ENCODE measurements around the gene SSBP1.
"Not testable (repeated sequence)": the region's sequence is repeated elsewhere in the genome, so short reads cannot be mapped to it uniquely, and the experiment has no call there.

SSBP1 gene, protein sequence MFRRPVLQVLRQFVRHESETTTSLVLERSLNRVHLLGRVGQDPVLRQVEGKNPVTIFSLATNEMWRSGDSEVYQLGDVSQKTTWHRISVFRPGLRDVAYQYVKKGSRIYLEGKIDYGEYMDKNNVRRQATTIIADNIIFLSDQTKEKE

DNA sequence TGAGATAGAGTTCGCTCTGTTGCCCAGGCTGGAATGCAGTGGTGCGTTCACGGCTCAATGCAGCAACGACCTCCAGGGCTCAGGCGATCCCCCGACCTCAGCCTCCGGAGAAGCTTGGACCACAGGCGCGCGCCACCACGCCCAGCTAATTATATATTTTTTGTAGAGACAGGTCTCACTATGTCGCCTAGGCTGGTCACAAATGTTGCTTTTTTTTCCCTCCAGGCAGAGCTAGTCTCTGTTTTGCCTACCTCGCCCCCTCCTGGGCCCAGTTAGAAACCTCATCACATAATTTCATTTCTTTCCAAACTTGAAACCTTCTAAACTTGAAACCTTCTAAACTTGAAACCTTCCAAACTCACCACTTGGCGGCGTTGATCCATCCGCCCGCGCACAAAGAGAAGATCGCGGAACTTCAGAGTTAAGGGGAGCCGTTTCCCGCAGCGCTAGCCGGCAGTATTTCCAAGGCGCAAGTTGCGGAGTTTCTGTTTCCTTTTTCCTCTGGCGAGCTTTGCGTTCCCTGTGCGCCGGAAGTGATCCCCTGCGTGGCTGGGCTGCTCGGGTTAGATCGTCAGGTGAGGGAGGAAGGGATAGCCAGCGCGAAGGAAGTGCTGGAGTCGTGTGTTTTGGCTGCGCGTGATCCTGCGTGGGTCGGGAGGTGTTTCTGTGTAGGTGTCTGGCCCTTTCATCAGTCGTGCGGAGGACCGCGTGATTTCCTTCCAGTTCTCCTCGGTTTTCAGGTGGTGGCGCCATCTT lies at the start of gene SSBP1:
Gene SSBP1, plus strand, starts transcription at position 523 of the 756 bp plus-strand sequence. CDS start 809 bp downstream, outside the sequence.
- DNase-seq (ENCODE audit: low read depth), result peak; percentile 87

DNA sequence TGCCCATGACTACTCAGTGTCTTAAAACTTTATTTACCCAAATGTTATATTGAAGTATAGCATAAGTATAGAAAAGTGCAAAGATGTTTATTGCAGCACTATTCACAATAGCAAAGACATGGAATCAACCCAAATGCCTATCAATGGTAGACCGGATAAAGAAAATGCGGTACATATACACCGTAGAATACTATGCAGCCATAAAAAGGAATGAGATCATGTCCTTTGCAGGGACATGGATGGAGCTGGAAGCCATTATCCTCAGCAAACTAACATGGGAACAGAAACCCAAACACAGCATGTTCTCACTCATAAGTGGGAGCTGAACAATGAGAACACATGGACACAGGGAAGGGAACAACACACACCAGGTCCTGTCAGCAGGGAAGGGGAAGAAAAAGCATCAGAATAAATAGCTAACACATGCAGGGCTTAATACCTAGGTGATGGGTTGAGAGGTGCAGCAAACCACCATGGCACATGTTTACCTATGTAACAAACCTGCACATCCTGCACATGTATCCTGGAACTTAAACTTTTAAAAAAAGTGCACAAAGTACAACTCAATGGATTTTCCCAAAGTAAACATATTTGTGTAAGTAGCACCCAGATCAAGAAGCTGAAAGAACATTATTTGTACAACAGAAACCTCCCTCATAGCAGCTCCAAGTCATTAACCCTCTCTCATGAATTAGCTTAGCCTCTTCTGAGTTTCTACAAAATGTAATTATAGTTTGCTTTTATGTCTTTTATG lies 48.9 kb upstream of the SSBP1 start:
- DNase-seq (ENCODE audit: low read depth), result not testable (repeated sequence)

DNA sequence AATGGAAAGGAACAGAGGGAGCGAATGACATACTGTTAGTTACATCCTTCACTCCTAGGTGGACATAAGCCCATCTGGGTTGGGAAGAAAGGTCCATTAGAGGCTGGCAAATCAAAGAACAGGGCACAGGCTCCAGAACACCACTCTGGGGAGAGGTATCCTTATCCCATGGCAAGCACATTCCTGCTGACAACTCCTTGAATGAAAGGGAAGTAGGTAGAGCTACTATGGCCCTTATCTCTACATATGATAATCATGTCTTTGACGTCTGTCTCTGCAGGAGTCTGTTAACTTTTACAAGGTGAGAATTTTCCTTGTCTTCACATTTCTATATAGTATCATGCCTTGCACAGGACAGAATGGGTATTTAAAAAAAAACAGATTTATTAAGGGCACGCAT lies 46.6 kb upstream of the SSBP1 start:
- no peak for DNase-seq (ENCODE audit: low read depth)

DNA sequence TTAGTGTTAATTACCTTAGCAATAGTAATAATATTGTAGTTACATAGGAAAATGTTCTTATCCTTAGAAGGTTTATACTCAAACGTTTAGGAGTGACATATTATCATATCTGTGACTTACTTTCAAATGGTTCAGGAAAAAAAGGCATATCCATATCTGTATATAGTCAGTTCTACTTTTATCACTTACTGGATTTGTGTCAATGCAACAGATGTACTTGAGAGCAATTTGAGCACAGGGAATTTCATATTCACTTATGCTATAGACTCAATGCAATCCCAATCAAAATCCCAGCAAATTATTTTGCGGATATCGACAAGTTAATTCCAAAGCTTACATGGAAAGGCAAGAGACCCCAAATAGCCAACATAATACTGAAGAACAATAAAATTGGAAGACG lies 46.2 kb upstream of the SSBP1 start:
- no peak for DNase-seq (ENCODE audit: low read depth)

DNA sequence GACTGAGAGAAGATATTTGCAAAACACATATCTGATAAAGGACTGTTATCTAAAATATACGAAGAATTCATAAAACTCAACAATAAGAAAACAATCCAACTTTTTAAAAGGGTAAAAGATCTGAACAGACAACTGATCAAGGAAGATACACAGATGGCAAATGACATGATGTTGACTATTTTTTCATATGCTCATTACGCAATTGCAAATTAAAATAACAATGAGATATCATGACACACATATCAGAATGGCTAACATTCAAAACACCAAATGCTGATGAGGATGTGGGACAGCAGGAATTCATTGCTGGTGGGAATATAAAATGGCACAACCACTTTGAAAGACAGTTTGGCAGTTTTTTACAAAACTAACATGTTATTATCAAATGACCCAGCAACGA lies 45.1 kb upstream of the SSBP1 start:
- no peak for DNase-seq (ENCODE audit: low read depth)

DNA sequence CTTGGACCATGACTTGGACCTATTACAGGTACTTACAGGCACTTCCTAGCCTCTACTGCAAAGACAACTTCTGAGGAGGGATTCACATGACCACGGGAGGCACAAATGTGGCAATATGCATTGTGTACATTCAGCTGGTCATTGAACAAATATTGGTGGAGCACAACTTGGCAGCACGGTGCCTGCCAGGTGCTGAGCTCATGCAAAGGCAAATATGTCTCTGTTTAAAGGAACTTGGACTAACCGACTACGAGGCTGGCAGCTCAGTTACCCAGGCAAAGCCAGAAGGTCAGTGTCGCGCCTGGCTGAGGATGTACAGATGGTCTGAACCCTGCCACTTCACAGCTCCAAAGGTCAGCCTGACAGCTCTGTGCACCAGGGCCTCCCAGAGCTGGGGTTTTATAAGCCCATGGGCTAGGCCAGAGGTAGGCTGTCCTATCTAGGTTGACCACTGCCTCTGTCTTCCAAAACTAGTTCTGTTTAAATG lies 42.3 kb upstream of the SSBP1 start:
- DNase-seq (ENCODE audit: low read depth), result no peak

DNA sequence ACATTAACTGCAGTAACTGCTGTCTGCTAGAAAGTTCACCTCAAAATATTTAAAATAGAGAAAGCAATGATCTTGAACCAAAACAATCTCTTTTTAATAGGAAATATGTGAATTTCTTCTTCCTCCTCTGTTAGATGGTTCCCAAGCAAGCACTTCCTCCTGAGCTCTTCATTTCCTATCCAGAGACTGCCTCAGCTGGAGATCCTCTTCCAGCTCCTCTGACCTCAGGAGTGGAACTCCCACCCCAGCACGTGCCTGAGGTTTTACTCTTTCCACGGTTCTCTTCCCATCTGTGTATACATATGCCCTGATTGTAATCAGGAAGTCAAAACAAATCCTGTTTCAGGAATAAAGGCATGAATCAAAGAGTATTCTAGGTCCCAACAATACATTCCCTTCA lies 41.8 kb upstream of the SSBP1 start:
- DNase-seq (ENCODE audit: low read depth), result no peak

DNA sequence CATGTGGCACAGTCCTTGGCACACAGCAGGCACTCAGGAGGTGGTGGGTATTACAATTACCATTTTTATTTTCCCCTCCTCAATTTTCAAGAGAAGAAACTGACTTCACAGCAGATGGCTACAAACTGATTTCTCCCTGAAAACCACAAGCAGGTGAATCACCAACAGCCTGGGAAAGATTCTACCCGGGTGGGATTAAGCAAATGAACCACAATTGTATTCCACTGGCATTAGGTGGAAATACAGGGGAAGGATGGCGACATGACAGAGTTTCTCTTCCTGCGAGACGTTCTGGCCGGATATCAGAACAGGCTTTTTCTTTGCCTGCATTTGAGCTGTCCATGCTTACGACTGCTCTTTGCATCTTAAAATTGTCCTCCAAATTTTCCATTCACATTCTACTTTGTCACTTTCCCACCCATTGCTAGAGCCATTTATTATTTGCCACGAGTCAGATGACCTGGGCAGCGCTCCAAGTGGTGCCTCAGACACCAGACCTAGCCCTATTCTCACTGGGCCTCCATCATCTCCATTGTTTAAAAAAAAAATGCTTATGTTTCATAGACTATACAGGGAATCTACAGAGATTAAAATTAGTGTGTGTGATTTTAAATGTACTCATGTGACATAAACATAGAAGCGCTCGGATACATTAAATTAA lies 40.8 kb upstream of the SSBP1 start:
- DNase-seq (ENCODE audit: low read depth), result no peak

DNA sequence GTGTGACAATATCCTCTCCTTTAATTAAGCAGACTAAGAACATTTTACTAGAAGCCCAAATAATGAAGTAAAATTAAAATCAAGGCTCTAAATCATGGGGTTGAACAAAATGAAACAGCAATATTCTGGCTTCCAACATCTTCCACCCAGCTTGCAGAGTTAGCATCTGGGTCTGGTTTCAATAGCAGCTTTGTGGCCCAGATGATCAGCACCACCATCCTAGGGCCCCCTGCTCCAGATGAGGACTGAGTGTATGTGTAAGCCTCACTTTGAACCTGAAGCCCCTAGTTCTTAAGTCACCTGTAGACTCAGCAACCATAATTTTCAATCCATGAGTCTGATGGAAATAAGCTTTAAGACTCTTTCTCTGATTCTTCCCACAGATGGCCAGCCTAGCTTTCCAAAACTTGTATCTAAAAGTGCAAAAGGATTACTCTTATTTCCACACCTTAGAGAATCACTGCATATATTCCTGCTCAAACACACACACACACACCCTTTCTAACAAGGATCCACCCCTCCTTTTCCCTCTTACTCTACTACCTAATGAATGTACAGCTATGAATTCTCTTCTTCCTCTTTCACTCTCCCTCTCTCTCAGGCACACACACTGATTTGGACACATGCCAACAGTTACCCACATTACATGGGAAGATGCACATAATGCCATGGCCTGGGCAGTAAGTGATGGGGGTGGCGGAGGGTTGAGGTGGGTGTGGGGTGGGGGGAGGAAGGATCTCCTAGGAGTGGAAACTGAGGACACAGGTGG lies 39.7 kb upstream of the SSBP1 start:
- DNase-seq (ENCODE audit: low read depth), result no peak

DNA sequence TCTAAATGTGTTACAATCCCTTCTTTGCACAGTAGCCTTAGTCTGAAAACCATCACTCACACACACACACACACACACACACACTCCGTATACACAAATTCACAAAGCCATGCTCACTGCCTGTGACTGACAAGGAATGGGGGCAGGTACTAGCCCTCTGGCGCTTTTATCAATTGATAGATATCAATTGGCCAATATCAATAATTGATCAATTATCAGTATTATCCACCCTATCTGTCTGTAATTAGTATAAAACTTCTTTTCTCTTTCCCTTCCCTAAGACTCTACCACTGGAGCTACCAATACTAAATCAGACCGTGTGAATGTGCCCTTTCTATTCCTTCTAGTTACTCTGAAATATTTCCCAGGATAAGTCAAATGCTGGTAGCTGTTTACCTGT lies 38.3 kb upstream of the SSBP1 start:
- DNase-seq (ENCODE audit: low read depth), result no peak

DNA sequence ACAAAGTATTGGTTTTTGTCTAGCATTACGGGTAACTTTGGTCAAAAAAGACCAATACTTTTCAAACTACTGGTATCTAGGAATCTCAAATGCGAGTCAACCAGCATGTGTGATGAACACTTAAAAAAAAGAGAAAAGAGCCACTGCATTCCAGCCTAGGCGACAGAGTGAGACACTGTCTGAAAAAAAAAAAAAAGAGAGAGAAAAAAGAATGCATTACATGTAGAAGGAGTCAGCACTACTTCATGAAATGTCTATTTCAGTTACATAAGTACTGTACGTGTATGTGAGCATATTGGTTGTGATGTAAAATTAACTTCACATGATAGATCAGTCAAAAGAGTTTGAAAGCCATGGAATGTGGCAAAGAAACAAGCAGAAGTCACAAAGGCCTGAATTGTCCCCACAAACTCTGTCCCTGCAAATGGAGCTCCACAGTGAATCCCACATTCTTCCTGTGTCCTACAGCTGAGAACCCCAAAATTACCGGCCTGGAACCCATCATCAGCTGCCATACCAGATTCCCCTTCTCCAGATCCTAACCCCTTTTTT lies 37.8 kb upstream of the SSBP1 start:
- no peak for DNase-seq (ENCODE audit: low read depth)

DNA sequence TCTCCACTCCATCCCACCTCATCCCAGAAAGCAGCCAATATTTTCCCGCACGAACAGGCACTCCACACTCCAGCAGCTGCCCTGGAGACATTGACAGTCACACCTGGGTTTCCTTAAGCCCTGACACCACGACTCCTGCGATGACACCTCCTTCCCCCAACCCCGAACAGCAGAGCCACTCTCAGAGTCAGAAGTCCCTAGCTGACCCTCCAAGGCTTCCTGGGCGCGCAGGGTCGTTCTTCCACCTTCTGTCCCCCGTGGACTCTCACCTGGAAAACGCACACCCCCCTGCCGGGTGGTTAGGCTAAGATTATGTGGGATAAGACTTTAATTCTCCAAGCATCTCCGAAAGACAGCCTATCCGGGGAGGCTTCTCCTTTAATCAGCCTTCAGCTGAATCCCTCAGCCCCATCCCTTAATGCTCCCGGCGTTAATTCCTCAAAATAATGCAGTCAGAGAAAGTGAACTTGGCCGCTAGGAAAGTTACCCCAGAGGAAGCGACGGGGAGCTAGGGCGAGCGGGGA lies 37.2 kb upstream of the SSBP1 start:
- no peak for DNase-seq (ENCODE audit: low read depth)

DNA sequence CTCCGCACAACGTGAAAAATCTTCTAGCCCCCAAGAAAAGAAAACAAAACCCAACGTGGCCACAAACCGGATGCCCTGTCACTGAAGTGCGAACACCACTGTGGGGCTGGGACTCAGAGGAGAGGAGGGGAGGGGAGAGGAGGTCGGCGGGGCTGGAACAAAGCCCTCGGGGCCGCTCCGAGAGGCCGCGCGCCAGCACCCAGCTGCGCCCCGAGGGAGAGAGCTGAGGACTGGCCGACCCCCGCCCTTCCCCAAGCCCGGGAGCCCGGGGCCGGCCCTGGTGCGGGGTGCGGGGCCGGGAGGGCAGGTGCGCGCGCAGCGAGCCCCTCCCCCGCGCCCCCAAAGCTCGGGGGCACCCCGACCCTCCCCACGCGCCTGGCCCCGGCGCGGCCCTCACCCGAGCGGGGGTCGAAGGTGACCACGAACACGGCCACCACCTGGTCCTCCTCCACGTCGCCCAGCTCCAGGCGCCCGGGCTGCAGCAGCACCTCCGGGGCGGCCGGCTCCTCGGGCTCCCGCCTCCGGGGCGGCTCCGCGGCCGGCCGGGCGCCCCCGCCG lies 36.6 kb upstream of the SSBP1 start:
- DNase-seq (ENCODE audit: low read depth), result peak; percentile 56

DNA sequence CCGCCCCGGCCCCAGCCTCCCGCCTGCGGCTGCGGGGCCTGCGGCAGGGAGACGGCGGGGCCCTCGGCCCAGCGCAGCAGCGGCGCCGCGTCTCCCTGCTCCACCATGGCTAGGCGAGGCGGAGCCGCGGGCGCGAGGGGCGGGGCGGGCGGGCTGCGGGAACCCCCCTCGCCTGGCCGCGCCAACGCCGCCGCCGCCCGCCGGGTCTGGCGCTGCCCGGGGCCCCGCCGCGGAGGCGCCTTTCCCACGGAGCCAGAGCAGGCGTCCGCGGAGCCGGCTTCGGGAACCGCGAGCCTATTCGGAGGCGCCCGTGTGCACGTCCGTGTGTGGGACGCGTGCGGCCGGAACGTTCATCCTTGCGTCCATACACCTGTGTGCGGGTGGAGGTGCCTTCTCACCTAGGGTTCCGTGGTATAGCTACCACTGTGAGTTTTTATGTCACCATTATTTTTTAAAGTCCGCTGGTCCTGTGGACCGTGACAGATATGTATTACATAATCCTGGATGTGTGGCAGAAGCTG lies 36.1 kb upstream of the SSBP1 start, which contains the start of gene DENND11:
Gene DENND11, minus strand, starts transcription at position 120 of the 521 bp plus-strand sequence. Its CDS starts 13 bp downstream, at position 107.
- DNase-seq (ENCODE audit: low read depth), result peak; percentile 48

DNA sequence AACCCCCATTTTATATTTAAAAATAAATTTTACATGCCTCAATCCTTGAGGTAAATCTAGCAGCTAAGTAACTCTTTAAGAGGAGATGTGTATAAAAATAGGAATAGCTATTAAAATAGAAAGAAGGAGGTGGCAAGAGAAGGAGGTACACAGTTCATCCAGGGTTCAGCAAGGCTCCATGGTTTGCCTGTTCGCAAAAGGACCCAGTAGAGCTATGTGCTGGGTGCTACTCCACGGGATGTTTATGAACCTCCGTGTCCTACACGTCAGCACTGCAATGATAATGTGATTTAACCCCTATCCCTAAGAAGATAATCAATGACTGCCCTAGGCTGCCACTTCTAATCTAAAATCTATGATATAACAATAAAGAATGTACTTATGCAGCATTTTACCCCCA lies 35.3 kb upstream of the SSBP1 start:
- DNase-seq (ENCODE audit: low read depth), result no peak

DNA sequence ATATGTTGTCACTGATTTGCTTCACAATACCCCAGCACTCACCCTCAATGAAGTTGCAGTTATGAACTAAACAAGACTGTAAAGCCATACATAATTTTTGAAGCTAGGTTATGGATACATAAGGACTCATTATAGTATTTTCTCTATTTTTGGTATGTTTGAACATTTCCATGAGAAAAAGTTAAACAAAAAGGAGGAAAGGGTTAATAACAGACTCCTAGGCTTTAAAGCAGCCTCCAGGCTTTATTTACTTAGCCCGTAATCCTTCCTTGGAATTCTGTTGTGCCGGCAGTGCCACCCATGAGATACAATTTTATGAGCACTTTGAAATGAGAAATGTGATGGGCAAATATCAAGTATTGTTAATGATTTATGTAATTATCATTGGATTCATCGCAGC lies 34.0 kb upstream of the SSBP1 start:
- no peak for DNase-seq (ENCODE audit: low read depth)

DNA sequence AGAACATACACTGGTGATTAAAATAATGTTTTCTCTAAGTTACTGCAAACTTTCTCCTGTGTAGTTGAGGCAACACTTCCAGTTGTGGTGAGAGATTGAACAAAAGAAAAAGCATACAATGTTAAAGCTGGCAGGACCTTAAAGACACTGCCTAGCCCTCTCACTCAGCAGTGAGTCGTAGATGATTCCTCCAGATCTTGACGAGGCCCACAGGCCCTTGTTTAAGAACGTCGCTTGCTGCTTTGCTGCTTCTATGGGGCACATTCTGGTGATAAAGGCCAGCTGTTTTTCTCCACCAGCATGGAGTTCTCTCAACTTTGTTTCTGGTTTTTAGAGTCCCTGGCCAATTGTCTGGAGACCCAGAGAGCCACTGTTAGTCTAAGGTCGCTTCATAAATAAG lies 33.4 kb upstream of the SSBP1 start:
- DNase-seq (ENCODE audit: low read depth), result no peak

DNA sequence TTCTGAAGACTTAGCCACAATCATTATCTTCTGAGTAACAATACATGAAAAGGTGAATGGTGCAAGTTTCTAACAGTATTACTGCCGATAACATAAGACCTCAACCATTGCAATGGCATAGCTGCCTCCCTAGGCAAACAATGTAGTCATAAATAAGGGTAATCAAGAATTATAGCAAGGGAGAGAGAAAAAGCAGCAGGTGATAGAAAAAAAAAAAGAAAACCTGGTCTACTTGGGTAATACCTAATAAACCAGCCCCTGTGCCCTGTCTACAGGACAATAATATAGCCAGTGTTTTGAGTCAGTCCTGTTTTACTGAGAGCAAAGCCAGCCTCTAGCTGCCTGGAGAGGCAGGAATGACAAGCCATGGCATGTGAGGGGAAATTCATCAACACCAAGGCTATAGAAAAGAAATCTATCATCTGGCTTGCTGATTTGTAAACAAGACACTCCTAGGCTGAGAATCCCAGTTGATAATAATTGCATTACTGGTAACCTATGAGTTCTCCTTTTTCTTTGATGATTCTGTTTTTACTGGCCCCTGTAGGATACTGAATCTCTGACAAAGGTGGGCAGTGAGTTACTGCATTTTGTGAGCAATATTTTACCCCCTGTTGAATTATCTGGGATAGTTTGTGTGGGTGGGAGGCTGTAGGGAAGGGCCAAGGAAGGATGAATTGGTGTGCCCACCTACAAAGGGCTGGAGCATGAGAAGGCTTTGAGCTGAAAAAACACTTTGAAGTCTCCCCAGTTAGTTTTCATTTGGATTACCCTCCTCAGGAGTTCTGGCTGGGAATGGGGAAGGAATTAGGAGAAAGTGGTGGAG lies 31.7 kb upstream of the SSBP1 start:
- DNase-seq (ENCODE audit: low read depth), result no peak

DNA sequence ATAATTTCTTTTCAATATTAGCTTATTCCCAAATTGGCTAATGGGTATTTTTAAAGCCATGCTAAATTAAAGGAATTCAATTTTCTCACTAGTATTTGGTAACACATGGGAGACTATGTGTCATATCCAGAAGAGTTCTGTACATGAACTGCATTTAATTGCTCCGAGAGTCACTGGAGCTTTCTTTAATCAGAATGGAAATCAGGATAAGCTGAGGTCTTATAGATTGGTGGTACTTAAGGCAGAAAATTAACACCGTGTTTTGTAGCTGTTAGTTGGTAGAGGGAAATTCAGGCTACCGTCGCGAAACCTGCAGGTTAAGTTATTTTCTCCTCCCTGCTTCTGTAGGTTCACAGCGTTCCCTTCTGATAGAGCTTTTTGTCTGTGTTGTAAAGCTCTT lies 29.8 kb upstream of the SSBP1 start, which contains the start of gene WEE2:
Gene WEE2, plus strand, starts transcription at position 3 of the 400 bp plus-strand sequence. CDS start 406 bp downstream, outside the sequence.
- DNase-seq (ENCODE audit: low read depth), result no peak
